Activated CD8-positive, alpha-beta memory T cell treated with anti-CD3 and anti-CD28 coated beads, Interleukin-2, amount 50 U/mL, for 1 hour (primary cell): Measurements from ENCODE around the gene RYK.
"Not testable (repeated sequence)": the region's sequence is repeated elsewhere in the genome, so short reads cannot be mapped to it uniquely, and the experiment has no call there.

Experiments used
- DNase-seq: peaks from one replicate; pipeline ENCODE4 v3.0.0-alpha.2; 2020; ENCODE audit errors: extremely low read depth

Gene RYK

DNA sequence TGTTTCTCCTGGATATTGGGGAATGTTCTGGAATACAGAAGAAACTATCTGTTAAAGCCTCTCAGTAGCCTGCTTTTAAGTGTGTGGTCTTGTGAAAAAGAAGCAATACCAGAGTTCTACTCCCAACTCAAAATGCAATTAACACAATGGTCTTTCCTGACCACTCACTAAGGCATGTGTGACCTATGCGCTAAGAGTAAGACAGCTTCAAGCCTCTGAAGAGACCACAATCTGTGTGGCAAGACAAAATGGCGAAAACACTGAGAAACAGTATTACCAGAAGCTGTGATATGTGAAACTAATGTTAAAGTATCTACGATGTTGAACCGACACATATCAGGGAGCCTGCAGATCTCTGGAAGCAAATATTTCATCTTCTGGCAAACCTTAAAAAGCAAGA is 33.8 kb downstream of the RYK start:
- no peak for DNase-seq

DNA sequence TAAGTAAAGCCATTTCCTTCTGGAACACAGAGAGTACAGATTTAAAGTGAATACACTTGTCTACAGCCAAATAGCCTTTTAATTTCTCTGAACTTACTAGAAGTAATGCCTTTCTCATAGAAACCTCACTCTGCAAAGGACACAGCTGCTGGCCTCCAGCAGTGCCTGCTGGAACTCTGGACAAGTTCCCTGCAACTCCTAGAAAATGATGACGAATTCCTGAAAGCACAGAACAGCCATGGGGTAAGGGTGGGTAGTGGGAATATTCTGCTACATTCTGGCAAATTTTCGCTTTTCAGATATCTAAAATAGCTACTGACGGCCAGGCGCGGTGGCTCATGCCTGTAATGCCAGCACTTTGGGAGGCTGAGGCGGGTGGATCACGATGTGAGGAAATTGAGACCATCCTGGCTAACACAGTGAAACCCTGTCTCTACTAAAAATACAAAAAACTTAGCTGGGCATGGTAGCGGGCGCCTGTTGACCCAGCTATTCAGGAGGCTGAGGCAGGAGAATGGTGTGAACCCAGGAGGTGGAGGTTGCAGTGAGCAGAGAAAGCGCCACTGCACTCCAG is 34.4 kb downstream of the RYK start:
- DNase-seq: no peak

DNA sequence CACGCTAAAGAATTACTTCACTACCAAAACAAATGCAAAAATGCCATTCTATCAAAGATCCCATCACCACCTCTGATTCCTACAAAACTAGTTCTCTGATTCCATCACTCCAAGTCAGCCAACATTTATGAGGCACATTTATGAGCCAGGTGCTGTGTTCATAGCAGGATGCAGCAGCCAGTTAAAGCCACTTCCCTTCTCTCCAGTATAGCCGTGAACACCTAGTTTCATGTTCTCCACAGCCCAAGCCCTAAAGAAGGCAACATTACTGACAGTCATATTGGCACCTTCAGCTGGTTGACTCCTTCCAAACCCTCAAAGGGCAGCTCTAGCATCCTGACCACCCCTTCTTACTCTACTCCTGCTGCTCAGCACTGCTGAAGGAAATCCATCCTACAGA is 36.4 kb downstream of the RYK start:
- no peak for DNase-seq

DNA sequence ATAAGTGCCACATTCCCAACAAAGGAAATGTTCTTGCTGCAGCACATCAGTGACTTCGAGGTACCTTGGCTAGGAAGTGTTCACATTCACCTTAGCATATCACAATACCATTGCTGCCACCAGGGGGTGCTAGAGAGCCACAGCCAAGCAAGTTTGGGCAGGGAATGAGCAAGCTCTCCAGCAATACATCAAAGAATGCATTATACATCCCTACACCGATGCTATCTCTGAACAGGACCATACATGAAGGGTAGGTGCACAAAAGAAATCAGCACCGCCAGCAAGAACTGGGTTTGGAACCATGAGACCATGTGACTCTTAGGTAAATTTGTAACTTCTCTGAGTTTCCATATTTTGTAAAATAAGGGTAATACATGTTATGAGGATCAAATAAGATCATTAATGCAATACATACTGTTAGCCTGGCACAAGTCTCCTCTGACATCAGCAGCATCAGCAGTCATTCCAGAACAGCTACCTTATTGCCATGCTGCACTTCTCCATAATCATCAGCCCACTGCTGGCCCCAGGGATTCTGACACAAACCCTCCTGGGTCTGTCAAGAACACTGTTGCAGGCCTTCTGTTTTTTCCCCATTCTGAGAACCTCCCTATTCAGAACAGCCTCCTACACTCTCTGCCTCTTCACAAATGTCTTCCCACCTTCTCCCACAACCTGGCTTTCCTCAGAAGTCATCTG is 37.5 kb downstream of the RYK start:
- peak; percentile 67 for DNase-seq

DNA sequence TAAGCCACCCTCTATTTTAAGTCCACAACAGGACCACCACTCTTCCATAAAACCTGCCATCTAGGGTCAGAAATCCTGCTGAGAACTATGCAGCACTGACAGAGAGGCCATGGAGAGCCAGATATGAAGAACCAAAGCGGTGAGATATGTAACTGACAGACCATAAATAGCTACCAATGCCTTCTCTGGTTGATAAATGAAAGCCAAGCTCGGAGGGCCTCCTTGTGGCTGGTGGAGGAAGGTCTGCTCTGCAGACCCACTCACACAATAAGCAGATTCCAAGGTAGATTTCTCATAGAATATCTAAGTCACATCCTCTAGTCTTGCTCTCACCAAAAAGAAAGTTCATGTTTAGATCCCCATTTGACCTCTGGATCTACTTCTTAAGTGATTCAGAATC is 38.9 kb downstream of the RYK start:
- no peak for DNase-seq

DNA sequence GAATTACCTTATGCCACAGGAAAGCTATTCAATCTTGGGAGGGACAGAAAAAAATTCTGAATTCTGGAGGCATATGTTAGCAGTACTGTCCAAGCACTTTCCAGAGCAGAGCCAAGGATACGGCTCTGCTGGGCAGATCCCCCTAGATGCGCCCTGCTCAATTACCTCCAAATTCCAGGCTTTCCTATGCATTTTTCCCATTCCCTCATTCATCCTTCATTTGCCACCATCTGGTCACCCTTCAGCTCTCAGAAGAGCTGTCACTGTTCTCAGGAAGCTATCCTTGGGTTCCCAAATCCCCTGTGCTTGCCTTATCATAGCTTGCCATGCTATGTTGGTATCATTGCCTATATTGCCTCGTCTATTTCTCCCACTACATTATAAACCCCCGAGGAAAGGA is 45.2 kb downstream of the RYK start:
- no peak for DNase-seq

DNA sequence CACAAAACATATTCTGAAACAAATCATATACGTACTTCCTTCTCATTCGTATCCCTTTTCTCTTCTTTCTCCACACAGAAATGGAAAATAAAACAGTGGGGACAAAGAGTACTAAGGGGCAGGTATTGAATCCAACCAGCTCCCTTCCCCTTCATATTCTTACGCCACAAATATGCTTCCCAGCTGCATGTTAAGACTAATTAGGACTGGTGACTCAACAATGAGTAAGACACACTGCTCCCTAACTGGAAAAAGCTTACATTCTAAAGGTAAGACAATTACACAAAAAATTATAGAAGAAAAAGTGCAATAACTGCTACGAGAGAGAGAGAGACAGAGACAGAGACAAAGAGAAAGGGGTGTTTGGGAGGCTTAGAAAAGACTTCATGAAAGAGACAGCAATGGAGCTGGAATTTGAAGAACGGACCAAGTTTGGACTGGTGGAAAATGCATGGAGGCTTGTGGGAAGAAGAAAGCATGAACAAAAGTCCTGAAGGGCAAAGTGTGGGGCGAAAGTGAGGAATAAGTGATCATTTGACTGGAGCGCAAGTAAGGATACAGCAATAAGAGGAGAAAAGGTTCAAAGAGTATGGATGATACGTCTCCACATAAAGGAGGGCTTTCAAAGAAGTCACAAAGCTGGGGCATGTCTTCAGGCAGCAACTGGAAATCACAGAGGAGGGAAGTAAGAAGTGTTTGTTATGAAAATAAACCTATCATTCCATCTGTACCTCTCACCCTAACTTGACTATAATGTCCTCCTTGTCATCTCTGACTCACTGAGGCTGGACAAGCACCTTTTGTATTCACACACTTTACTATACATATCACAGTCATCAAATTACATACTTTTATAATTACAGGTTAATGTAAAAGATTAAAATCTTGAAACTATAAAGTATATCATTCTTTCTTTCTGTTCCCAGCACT is 49.2 kb downstream of the RYK start:
- DNase-seq: no peak

DNA sequence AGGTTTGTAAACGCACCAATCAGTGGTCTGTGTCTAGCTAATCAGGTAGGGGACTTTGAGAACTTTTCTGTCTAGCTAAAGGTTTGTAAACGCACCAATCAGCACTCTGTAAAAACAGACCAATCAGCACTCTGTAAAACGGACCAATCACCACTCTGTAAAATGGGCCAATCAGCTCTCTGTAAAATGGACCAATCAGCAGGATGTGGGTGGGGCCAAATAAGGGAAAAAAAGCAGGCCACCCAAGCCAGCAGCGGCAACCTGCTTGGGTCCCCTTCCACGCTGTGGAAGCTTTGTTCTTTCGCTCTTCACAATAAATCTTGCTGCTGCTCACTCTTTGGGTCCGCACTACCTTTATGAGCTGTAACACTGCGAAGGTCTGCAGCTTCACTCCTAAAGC is 50.8 kb downstream of the RYK start:
- DNase-seq: not testable (repeated sequence)

DNA sequence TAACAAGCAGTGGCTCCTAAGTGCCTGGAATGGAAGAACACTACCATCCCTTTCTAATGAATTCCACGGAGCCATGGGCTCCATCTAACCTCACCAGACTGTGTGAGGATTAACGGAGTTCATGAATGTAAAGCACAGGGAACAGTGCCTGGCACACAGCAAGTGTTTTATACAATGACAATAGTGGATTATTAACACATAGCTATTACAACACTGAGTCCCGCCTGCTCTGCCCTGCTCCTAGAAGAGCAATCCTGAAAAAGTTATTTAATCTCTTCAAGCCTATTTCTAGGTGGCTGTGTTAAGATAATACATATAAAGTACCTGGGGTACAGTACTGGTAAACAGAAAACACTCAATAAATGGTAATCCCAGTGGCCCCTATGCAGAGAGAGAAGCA is 51.4 kb downstream of the RYK start:
- DNase-seq: no peak

DNA sequence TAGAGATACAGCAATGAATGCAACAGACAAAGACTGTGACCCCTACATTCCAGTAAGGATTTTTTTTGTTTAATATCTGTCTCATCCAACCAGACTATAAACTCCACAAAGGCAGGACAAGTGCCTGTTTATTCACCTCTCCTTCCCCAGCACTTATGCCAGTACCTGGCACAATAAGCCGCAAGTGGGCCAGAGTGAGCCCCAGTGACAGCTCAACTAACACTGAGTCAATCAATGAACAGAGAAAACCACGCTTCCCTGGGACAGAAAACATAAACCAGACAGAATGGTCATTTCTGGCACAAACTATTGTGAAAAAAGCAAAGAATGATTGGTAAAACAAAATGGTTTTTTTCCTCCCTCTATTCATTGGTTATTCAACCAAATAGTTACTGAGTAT is 52.2 kb downstream of the RYK start:
- DNase-seq: no peak

DNA sequence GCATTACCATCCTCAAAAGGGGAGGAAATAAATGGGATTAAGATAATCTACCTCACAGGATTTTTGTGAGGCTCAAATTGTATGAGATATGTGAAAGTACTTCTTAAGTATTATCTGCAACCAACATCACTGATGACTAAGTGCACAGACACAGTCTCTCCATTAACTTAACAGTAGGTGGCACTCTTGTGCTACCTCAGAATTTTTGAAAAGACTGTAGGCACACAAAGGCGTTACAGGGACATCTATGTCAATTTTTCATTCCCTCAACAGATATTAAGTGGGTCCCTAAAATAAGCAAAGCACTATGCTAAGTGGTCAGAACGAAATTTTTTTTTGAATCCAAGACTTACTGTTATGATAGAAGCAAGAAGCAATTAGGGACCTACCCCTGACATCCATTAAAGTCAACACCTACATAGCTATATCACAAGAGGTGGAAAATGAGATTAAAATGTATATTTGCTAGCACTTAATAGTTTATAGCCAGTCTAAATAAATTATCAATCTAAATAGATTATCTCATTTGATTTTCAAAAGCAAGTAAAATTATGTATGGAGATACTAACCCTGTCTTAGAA is 52.9 kb downstream of the RYK start:
- DNase-seq: peak; percentile 4

DNA sequence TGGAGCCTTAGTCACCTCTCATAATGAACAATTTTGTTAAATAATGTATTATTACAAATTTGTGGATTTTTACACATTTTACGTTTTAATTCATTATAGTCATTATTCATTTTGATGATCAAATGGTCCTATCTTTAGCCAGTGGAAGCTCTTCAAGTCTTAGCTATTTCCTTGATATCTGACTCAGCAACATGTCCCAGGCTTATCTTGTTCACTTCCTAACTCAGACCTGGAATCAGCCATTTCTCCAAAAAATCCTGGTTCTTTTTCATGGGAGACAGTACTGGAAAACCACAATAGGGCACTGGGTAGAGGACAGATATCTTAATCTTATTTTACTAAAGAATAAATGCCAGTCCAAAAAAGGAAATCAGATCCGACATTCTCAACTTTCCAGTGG is 56.4 kb downstream of the RYK start:
- DNase-seq: no peak

DNA sequence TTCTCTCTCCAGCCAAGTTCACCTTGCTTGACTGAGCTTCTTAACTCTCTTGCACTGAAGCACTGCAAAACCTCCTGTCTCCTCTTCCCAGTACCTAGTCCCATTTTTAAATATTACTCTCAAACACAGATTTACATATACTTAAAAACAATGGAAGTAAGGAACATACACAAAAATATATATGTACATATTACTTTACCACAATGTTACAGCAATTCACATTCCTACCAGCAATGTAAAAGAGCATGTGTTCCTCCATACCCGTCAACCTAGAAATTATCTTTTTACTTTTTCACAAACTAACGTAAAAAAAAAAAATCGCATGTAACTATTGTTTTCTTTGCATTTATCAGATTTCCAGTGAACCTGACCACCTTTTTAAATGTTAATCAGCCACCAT is 60.4 kb downstream of the RYK start:
- DNase-seq: no peak

DNA sequence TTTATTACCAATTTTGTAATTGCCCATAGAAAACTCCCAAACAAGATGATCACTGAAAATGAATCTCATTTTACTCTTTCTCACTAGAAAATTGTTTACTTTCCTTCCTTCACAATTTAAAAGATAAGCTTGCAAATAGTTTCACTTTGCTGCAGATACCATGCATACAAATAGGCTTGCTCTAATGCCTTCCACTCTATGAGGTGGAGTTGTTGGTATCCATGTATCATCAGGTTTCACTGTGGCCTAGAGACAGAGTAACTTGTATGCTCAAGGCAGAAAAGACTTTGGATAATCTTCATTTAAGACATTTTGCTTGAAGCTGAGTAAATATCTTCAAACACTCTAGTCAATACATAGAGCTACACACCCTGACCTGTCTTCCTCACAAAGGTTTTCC is 60.8 kb downstream of the RYK start:
- no peak for DNase-seq

DNA sequence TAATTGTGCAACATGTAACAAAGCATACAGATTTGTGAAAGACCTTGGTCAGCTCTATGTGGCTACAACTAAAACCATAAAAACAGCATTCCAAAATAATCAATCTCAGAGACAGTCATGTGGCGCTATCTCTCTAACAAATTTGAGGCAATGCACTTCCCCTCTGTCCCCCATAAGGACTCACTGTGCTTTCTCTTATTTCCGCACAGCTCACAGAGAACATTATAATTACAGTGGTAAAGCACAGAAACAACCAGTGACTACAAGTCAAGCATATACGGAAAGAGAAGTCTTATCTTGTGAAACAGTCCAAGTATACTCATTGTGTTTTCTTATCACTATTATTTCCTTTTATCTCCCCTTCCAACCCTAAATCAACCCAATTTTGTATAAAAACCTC is 64.3 kb downstream of the RYK start:
- DNase-seq: no peak

DNA sequence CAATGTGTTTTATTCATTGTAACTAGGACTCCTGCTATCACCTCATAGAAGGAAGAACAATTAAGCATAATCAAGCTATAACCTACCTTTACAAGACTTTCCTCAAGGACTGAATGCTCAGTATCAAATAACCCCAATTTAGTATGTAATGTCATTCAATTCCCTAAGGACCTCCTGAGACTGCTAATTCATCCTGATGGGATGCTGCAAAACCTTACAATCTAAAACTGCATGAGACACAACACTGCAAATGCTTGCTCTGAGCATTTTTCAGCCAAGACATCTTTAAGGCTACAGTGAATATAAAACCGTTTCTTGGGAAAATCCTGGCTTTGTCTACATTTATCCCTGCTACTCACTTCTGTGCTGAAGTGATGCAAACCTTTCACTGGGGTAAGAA is 69.9 kb downstream of the RYK start:
- no peak for DNase-seq

DNA sequence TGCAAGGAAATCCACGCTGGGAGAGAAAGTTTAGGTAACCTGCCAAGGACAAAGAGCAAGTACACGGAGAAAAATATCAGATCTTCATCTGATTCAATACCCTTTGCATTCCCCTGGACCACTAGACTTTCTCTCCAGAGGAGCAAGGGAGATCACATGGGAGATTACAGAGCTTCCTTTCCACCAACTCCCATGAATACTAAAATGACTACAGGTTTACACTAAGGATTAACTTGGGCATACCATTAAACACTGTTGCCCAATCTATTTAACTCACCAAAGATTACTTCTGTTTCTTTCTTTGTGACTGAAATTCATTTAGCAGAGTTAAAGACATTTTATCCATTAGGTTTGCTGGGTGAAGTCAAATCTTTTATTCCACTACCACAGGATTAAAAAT is 71.2 kb downstream of the RYK start:
- DNase-seq: no peak

DNA sequence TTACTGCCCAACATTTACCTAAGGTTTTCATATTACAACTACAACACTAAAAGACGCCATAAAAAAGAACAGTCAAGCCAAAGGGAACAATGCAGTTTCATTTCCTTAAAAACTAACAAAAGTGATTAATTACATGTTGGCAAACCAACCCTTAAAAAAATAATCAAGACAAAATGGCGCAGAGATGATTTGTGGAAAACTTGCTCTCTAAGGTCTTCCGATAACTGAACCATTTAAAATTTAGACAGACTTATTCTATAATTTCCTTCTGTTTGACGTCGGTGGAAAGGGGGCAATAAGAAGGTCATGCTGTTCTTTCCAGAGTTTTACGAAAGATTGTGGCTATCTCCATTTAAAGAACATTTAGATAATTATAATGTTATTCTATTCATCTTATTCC is 87.6 kb downstream of the RYK start:
- no peak for DNase-seq

DNA sequence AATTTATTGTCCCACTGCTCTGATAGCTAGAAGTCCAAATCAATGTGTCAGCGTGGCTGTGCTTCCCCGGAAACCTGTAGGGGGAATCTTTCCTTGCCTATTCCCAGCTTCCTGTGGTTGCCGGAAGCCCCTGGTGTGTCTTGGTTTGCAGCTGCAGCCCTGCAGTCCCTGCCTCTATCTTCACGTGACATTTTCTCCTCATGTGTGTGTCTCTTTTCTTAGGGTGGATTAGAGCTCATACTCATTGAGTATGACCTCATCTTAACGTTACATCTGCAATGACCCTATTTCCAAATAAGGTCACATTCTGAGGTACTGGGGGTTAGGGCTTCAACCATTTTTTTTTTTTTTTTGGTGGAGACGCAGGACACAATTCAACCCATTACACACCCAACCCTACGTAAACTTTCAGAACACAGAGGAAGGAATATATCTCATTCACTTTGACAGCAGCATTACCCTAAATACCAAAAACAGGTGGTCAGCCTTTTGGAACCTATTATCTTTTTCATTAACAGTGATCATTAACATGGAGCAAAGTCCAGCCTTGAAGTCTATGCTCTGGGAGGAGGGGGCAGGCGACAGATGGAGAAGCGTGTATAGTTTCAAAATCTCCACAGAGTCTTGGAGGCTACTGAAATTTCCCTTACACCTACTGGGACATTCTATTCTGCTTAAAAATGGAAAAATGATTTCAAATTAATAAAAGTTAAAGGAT is 88.6 kb downstream of the RYK start:
- no peak for DNase-seq

DNA sequence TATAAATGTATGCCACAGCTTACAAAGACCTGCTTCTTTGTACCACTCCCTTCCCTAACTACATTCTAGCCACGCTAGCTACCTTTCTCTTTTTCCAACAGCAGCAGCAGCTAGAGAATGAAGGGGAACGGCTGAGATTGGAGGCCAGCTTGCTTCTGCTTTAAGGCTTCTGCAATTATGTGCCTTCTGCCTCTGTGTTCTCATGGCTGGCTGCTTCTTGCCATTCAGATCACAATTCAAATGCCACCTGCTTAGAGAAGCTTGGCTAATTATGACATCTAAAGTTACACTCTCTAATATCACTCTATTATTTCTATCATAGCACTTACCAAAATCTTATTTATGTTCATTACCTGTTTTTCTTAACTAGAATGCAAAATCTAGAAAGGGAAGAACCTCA is 95.2 kb downstream of the RYK start:
- no peak for DNase-seq

DNA sequence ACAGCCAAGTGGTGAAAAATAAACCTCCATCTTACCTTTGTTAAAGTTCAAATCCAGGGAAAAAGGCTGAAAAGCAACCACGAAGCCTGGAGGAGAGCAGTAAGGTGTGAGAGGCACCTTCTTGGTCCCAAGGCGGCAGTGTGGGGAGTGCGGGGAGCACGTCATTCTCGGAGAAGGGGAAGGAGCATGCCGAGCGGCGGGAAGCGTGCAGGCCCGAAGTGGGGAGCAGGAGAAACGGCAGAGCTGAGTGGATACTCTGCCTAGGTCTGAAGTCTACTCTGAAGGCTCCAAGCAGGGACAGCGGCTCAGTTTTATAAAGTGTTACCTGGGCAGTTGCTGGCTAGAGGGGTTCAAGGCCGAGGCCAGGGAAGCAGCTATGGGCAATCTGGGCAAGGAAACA is 96.9 kb downstream of the RYK start:
- DNase-seq: no peak

DNA sequence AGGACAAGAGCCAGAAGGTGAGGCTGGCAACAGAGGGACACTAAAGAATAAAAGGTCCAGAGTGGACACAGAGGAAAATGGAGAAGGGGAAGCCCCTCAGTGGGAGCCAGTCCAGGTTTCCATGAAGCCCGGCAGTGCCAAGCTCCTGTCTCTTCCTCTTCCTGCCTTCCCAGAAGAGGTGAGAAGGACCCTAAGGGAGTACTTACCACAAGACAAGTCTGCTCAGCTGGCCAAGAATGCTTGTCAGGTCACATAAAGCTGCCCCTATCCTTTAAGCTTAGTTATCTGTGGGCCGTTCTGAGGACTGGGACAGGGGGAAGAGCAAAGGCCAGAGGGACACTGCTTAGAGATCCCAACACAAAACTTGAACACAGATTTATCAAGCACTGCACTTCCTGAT is 100.2 kb downstream of the RYK start:
- no peak for DNase-seq
